ENCODE results near the gene UBE2J2.

Gene UBE2J2

GRCh38 chr1:1211541-1212441, 61.9 kb downstream of the UBE2J2 start:
- no peak for DNase-seq (ENCODE audit: low read depth in 2 of 2)

DNA sequence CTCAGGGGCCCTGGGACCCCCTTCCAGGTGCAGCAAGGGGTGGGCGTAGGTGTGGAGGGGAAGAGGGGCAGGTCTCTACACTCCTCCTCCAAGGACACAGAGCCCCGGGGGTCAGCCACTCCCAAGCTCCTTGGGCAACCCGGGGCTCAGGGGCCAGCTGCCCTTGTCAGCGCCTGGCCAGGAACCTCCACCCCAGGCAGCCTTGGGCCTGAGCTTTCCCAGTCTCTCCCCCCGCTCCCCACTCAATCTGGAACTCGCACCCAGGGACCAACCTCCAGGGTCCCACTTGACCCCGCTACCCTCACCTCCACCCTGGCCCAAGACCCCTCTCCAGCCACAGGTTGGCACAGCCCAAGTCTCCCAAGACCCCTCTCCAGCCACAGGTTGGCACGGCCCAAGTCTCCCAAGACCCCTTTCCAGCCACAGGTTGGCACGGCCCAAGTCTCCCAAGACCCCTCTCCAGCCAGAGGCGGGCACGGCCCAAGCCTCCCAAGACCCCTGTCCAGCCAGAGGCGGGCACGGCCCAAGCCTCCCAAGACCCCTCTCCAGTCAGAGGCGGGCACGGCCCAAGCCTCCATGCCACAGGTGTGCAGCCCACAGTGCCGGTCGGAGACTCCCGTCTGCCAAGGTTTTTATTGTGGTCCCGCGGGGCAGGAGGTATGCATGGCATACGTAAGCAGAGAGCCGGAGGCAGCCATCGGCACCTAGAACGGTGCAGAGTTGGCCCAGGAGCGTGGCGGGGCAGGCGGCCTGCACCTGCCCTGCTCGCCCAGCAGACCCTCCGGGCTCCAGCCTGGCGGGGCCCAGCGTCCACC, 62.7 kb downstream of the UBE2J2 start:
- DNase-seq (ENCODE audit: low read depth in 2 of 2): no peak

DNA sequence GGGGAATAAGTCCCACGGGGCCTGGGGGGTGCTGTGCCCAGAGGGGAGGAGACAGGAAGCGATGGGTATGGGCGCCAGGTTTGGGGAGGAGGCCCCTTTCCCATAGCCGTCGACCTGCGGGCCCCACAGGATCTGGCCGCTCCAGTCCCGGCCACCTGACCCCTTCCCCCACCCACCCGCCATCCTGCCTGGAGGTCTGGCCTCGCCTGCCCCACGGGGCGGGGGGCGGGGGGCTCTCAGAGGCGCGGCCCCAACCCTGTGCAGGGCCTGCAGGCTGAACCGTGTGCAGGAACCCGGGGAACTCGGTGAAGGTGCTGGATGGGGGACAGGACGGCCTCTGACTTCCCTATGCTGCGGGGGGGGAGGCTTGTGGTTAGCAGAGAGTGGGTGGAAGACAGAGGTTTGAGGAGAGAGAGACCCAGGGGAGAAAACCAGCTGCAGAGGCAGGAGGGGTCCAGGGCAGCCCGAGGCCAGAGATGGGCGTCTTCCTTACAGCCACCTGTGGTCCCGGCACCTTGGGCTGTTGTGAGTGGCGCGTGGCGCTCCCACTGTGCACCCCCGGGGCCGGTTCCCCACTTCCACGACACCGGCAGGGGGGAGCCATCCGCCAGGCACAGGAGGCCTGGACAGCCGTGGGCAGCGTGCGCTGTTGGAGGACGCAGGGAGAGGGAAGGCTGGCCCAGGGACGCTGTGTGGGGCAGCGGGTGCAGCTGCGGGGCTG, 64.8 kb downstream of the UBE2J2 start:
- no peak for DNase-seq (ENCODE audit: low read depth in 2 of 2)

GRCh38 chr1:1207571-1207892, 66.1 kb downstream of the UBE2J2 start:
- DNase-seq (ENCODE audit: low read depth in 2 of 2): no peak

GRCh38 chr1:1206966-1207531, 66.6 kb downstream of the UBE2J2 start:
- DNase-seq (ENCODE audit: low read depth in 2 of 2): no peak

DNA sequence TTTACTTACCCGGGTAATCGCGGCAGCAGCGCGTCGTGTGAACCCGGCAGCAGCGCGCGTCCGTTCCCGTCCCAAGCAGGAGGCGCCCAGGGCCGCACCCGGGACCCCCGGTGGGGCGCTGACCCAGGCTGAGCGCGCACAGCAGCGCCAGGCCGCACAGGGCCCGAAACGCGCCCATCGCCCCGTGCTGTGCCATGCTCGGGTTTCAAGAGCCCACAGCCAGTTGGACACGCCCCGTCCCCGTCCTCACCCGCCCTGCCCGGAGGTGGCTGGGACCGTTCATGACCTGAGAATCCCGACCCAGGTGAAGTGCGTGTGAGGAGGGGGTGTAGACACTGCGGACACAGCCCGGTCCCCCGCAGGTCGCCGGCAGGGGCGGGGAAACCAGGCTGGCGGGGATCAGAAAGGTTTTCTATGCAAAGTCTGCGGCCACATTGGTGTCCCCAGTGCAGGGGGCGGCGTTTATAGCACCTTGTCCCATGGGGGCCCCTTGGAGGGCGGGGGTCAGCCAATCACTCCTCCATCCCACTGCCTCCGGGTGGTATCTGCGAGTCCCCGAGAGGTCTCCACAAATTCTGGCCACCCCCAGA, 67.2 kb downstream of the UBE2J2 start, which contains the start of gene TNFRSF18:
TSS of gene TNFRSF18 (minus strand) at position 217 of the 590 bp plus-strand sequence. CDS start at position 196, 21 bp downstream.
- DNase-seq (ENCODE audit: low read depth in 2 of 2): peak in 1 of 2 donors; percentile 42

GRCh38 chr1:1205769-1206375, 67.8 kb downstream of the UBE2J2 start:
- DNase-seq (ENCODE audit: low read depth in 2 of 2): no peak

GRCh38 chr1:1204998-1205768, 68.5 kb downstream of the UBE2J2 start:
- DNase-seq (ENCODE audit: low read depth in 2 of 2): no peak

GRCh38 chr1:1204425-1204920, 69.2 kb downstream of the UBE2J2 start:
- DNase-seq (ENCODE audit: low read depth in 2 of 2): no peak

Measured in stimulated activated CD4-positive, alpha-beta T cell treated with anti-CD3 and anti-CD28 coated beads, Interleukin-4, amount 100 ng/mL, for 48 hours (primary cell).